Aorta (tissue), 5 donors: ENCODE results near the gene AMOTL1. TPM values are rescaled to one million over a fixed set of nuclear protein-coding genes. Genes with fewer than 3 reads are reported as not detected.
"Not testable (repeated sequence)": the region's sequence is repeated elsewhere in the genome, so short reads cannot be mapped to it uniquely, and the experiment has no call there.

Experiments
- ATAC-seq: fragments of 200-7000 bp; cut with Tn5 transposase; one replicate; pipeline ENCODE4 v1.9.1; 2022; ENCODE audit warnings: moderate library complexity; ENCODE audit not compliant: low FRiP score
- DNase-seq, 2 donors: peaks; one replicate each; pipeline ENCODE4 v3.0.0-alpha.2; 2020
- H3K27ac ChIP-seq, 2 donors: one replicate each; pipeline ENCODE4 v1.5.1; 2013; ENCODE audit warnings: low read length in 2 of 2, mild to moderate bottlenecking in 2 of 2, moderate library complexity in 2 of 2, control low read depth in 1 of 2, inconsistent platforms in 1 of 2, low read depth in 1 of 2
- H3K27me3 ChIP-seq, 2 donors: one replicate each; pipeline ENCODE4 v1.6.1; 2013; ENCODE audit warnings: control low read depth in 1 of 2, low read length in 1 of 2, mild to moderate bottlenecking in 1 of 2, moderate library complexity in 1 of 2; ENCODE audit not compliant: insufficient read depth in 2 of 2, control insufficient read depth in 1 of 2
- H3K36me3 ChIP-seq, 2 donors: one replicate each; pipeline ENCODE4 v1.6.1; 2013; ENCODE audit warnings: control low read depth in 1 of 2, low read length in 1 of 2, mild to moderate bottlenecking in 1 of 2; ENCODE audit not compliant: insufficient read depth in 2 of 2, control insufficient read depth in 1 of 2
- H3K4me1 ChIP-seq, 2 donors: one replicate each; pipeline ENCODE4 v1.6.1; 2013; ENCODE audit warnings: low read length in 2 of 2, control low read depth in 1 of 2, mild to moderate bottlenecking in 1 of 2, moderate library complexity in 1 of 2; ENCODE audit not compliant: insufficient read depth in 2 of 2, control insufficient read depth in 1 of 2
- H3K4me3 ChIP-seq, 2 donors: one replicate each; pipeline ENCODE4 v1.5.1; 2013; ENCODE audit warnings: low read length in 2 of 2, control low read depth in 1 of 2, mild to moderate bottlenecking in 1 of 2
- H3K9me3 ChIP-seq: one replicate; pipeline ENCODE4 v1.6.1; 2013; ENCODE audit warnings: mild to moderate bottlenecking, low read length; ENCODE audit not compliant: control insufficient read depth
- WGBS, 2 donors: extraction: QIAGEN DNeasy Blood & Tissue Kit; methylation state at CpG; one replicate each; pipeline ENCODE4 v1.1.7; 2013; 5-methylcytosine and 5-hydroxymethylcytosine counted together
- intact Hi-C, 2 donors: fragments of 100-400 bp; cut with DNase I; formaldehyde crosslinking; loops; one replicate each; pipeline versions ENCODE4 v1.14.2 to v1.15.0; 2022
- polyA plus RNA-seq, 2 donors: library from polyadenylated mRNA; stranded (reverse); fragments of 200-250 nt; gene quantifications; one replicate each; pipeline ENCODE4 v1.2.3, GENCODE V29; 2013
- total RNA-seq, 2 donors: library from RNA; stranded (reverse); fragmentation: NEBNext Ultra II Directional; extraction: Animal tissue kit (Norgen Biotek cat#: 25700); gene quantifications; one replicate each; pipeline ENCODE4 v1.2.1, GENCODE V29; 2021
- donor health status: healthy with polysubstance abuse.
- donor health status: Bipolar disorder and iron deficiency.
- donor health status: DM: no; HTN: no; CAD: no.
- donor health status: DM: no; HTN: no; CAD: no.
- donor health status: DM: yes; HTN: yes; CAD: no.

The AMOTL1 gene
- total and polyA plus RNA-seq, 4 donors = 12.5 to 78.5 (median 39.6) TPM

GRCh38 chr11:94909371-94909820, 141.2 kb downstream of the AMOTL1 start:
- no peaks in the 10 kb centered on the region for H3K4me1 ChIP-seq
- no peak for ATAC-seq
- 87 to 89% methylated on average over 4 of the region's 4 CpGs for WGBS, 2 donors

DNA sequence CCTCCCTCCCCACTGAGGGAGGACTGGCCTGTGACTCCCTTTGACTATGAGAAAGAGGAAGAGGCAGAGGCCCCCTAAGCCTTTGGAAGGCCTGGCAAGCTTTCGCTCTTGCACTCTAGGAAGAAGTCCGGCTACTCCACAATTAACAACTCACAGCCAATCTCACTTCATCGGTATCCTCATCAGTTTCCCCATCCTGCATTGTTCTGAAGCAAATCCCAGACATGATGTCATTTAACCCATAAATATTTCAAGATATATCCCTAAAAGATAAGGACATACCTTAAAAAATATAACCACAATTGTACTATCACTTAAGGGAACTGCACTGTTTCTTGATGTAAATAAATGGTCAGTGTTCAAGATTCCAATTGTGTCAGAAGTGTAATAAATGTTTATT, 142.1 kb downstream of the AMOTL1 start:
- WGBS, 2 donors = 56% methylated on average over 3 of the region's 3 CpGs

More at GRCh38 chr11:94909371-94909820, 141.2 kb downstream of the AMOTL1 start:
- peaks cover 0 to 2% of the 10 kb centered on the region in 2 donors for H3K36me3 ChIP-seq
- DNase-seq = no peak
- no peaks in the 10 kb centered on the region for H3K27me3 ChIP-seq
- H3K27ac ChIP-seq = no peak overlapping the region
- H3K9me3 ChIP-seq = no peaks in the 10 kb centered on the region
- intact Hi-C loops = no loop called here
- no peak overlapping the region for H3K4me3 ChIP-seq

GRCh38 chr11:94910779-94911178, 142.6 kb downstream of the AMOTL1 start:
- H3K9me3 ChIP-seq = no peaks in the 10 kb centered on the region
- no peaks in the 10 kb centered on the region for H3K27me3 ChIP-seq
- H3K27ac ChIP-seq = no peak overlapping the region
- H3K4me1 ChIP-seq = no peaks in the 10 kb centered on the region
- H3K4me3 ChIP-seq = no peak overlapping the region
- ATAC-seq = no peak
- intact Hi-C loops = no loop called here
- DNase-seq = no peak
- peaks cover 0 to 2% of the 10 kb centered on the region in 2 donors for H3K36me3 ChIP-seq
- WGBS, 2 donors = 0% methylated on average over 1 of the region's 1 CpG

More for the DNA sequence above, 142.1 kb downstream of the AMOTL1 start:
- Histone ChIP-seq H3K36me3 (peaks cover 0 to 2% of the 10 kb centered on the region in 2 donors), H3K4me1 (no peaks in the 10 kb centered on the region), H3K9me3 (no peaks in the 10 kb centered on the region), H3K4me3 (no peak overlapping the region), H3K27me3 (no peaks in the 10 kb centered on the region), H3K27ac (no peak overlapping the region)
- ATAC-seq (no peak), DNase-seq (no peak)
- intact Hi-C loops = no loop called here

- Histone ChIP-seq H3K4me1 (no peaks in the 10 kb centered on the region), H3K9me3 (no peaks in the 10 kb centered on the region), H3K27me3 (no peaks in the 10 kb centered on the region), H3K4me3 (no peak overlapping the region), H3K36me3 (no peaks in the 10 kb centered on the region), H3K27ac (no peak overlapping the region)
- DNase-seq (no peak), ATAC-seq (no peak)
- 96 to 98% methylated on average over 9 of the region's 9 CpGs for WGBS, 2 donors
- intact Hi-C loops = no loop called here
These were observed 144.7 kb downstream of the AMOTL1 start for GRCh38 chr11:94912806-94913205.

DNA sequence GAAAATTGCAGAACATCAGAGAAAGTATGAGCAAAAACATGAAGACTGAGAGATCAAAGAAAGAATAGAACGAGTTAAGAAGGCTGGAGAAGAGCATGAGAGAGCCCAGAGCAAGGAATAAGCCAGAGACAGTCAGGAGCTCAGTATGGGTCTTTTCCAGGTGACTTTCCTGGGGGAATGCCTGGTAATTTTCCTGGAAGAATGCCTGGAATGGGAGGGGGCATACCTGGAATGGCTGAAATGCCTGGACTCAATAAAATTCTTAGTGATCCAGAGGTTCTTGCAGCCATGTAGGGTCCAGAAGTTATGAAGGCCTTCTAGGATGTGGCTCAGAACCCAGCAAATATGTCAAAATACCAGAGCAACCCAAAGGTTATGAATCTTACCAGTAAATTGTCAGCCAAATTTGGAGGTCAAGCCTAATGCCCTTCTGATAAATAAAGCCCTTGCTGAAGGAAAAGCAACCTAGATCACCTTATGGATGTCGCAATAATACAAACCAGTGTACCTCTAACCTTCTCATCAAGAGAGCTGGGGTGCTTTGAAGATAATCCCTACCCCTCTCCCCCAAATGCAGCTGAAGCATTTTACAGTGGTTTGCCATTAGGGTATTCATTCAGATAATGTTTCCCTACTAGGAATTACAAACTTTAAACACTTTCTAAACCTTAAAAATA, 145.7 kb downstream of the AMOTL1 start:
- H3K4me3 ChIP-seq, H3K4me1 ChIP-seq, H3K27ac ChIP-seq, H3K36me3 ChIP-seq, H3K27me3 ChIP-seq, intact Hi-C loops, H3K9me3 ChIP-seq, DNase-seq, ATAC-seq: not testable (repeated sequence)
- WGBS, 2 donors = 96 to 100% methylated on average over 2 of the region's 2 CpGs

DNA sequence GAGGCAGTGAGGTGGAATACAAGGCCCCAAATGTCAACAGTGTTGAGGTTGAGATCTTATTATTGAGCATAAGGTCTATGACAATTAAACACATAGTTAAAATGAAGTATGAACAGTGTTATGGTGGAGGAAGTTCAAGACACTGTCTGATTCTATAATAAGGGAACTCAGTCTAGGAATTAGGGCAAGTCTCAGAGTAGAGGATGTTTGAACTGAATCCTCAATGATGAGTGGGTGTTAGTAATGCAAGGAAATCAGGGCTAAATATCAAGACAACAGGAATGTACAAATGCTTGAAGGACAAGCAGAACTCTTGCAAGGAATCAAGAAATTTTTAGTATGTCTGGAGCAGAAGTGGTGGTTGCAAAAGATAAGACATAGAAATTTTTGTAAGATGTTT, 152.2 kb downstream of the AMOTL1 start:
- no peaks in the 10 kb centered on the region for H3K36me3 ChIP-seq
- H3K27ac ChIP-seq = no peak overlapping the region
- DNase-seq (no peak), ATAC-seq (no peak)
- intact Hi-C loops = no loop called here
- no peak overlapping the region for H3K4me3 ChIP-seq
- H3K27me3 ChIP-seq = no peaks in the 10 kb centered on the region
- H3K9me3 ChIP-seq = no peaks in the 10 kb centered on the region
- H3K4me1 ChIP-seq = no peaks in the 10 kb centered on the region

DNA sequence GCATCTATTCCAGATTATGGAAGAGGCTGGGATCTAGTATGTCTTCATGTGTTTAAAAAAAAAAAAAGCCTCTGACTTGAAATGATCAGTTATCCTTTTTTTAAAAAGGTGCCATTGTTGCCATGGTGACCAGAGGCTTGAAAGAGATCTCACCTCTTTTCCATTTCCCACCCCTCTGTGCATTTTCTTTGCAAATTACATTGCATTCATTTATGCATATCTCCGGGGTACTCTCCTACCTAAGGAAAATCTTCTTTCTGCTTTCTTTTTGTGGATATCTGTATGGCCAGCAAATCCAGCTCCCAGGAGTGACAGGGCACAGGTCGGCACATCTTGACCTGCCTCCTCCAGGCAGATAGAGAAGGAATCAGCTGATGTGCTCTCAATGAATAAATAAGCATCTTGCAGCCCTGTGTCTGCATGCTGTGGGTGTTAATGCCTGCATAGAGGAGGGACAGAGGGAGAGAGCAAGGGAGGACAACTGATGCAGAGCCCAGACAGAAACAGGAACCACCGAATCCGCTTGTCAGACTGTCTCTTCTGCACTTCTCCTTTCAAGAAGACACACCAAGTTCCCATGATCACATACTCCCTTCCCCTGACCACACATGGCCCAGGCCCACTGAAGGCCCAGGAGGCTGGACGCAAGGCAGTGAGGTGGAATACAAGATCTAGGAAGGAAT, 154.3 kb downstream of the AMOTL1 start:
- peak in 1 of 2 donors; percentile 63 for DNase-seq
- Histone ChIP-seq H3K27me3 (no peaks in the 10 kb centered on the region), H3K27ac (no peak overlapping the region), H3K4me1 (no peaks in the 10 kb centered on the region), H3K9me3 (no peaks in the 10 kb centered on the region), H3K36me3 (no peaks in the 10 kb centered on the region), H3K4me3 (no peak overlapping the region)
- 87 to 89% methylated on average over 5 of the region's 5 CpGs for WGBS, 2 donors
- no peak for ATAC-seq
- intact Hi-C loops = no loop called here

GRCh38 chr11:94923004-94923334, 154.8 kb downstream of the AMOTL1 start:
- no peak for ATAC-seq
- intact Hi-C loops = no loop called here
- no peaks in the 10 kb centered on the region for H3K27me3 ChIP-seq
- H3K4me1 ChIP-seq = peaks cover 0 to 2% of the 10 kb centered on the region in 2 donors
- H3K9me3 ChIP-seq = no peaks in the 10 kb centered on the region
- H3K4me3 ChIP-seq = no peak overlapping the region
- no peaks in the 10 kb centered on the region for H3K36me3 ChIP-seq
- no peak overlapping the region for H3K27ac ChIP-seq
- WGBS, 2 donors = 91 to 99% methylated on average over 2 of the region's 2 CpGs
- no peak for DNase-seq

GRCh38 chr11:94924171-94924572, 156.0 kb downstream of the AMOTL1 start:
- no peaks in the 10 kb centered on the region for H3K9me3 ChIP-seq
- peaks cover 0 to 2% of the 10 kb centered on the region in 2 donors for H3K4me1 ChIP-seq
- H3K4me3 ChIP-seq = no peak overlapping the region
- H3K27me3 ChIP-seq = no peaks in the 10 kb centered on the region
- ATAC-seq = no peak
- no peak for DNase-seq
- no peak overlapping the region for H3K27ac ChIP-seq
- intact Hi-C loops = no loop called here
- no peaks in the 10 kb centered on the region for H3K36me3 ChIP-seq
- WGBS, 2 donors = 55% methylated on average over 6 of the region's 6 CpGs
